Measurements from ENCODE around the gene DCTN2. TPM values are rescaled to one million over a fixed set of nuclear protein-coding genes. Genes with fewer than 3 reads are reported as not detected.

Gene DCTN2
- total and polyA plus RNA-seq, 2 donors (not counting 3 experiments of a cell fraction or from before 2014, with no cell fraction given) = 146 to 161 TPM

DNA sequence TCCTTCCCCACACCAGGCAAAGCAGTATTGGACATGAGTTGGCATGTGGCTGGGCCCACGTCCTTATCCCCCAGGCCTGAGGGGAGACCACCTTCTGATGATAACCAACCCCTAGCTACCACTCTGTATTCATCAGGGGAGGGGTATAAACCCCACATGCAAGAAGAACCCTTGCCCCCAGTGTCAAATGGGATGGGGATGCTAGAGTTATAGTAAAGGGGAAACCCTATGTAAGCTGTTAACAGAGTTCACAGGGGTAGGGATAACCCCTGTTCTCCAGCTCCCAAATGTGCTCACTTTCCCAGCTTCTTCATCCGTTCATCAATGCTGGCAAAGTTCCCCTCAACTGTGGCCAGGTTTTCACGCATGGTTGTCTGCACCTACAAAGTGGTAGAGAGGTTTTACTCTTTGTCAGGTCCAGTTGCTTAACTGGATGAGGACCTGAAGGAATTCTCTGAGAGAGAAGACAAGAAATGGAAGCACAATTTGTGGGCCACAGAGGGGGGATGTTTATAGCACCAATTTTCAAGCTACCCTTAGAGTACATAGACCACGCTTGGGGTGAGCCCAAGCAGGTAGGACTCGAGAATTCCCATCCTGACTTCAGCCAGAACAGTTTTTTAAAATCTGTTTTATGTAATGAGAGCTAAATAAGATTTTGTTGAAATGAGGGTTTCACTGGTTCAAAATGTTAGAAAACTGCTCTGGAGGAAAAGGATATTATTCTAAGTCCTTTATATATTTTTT lies 16.4 kb downstream of the DCTN2 start:
- ChIA-PET CTCF (no interaction called here), POLR2A (no interaction called here)
- FAIRE-seq (no peak), DNase-seq (ENCODE audit: low read depth, low spot score) (no peak)
- Histone ChIP-seq H3K9ac (replicated peaks; ENCODE audit: extremely low read depth, insufficient read depth, low read length) (no peak overlapping the region), H3K27me3 (ENCODE audit: control insufficient read depth in 2 of 2, insufficient read depth in 2 of 2, low read length in 2 of 2) (no peaks in the 10 kb centered on the region), H3K9me1 (replicated peaks; ENCODE audit: control insufficient read depth, extremely low read depth, insufficient read depth, low read length) (no peaks in the 10 kb centered on the region), H3K9me3 (replicated peaks; ENCODE audit: control insufficient read depth, insufficient read depth, low read length) (no peaks in the 10 kb centered on the region), H3K4me1 (ENCODE audit: control insufficient read depth, extremely low read depth, insufficient read depth, low read length) (no peaks in the 10 kb centered on the region), H3K27ac (ENCODE audit: insufficient read depth, low read depth, low read length) (no peak overlapping the region), H4K20me1 (replicated peaks; ENCODE audit: control insufficient read depth, extremely low read depth, insufficient read depth, low read length) (no peaks in the 10 kb centered on the region), H3K4me2 (ENCODE audit: insufficient read depth, low read length) (no peak overlapping the region), H3K79me2 (ENCODE audit: control insufficient read depth, insufficient read depth, low read length) (no peaks in the 10 kb centered on the region), H2AFZ (ENCODE audit: low read depth, low read length) (no peak overlapping the region), H3K4me3 (replicated peaks in 1 of 3; ENCODE audit: insufficient read depth in 1 of 3, low read depth in 1 of 3, low read length in 3 of 3) (no peak overlapping the region), H3K36me3 (ENCODE audit: control insufficient read depth in 2 of 2, extremely low read depth in 1 of 2, insufficient read depth in 2 of 2, low read length in 2 of 2) (peaks cover 34 to 65% of the 10 kb centered on the region in 2 experiments)
- no TSS peak for BruUV-seq (replicated peaks)
- intact Hi-C loops (cut with micrococcal nuclease) (no loop called here), dilution Hi-C loops (cut with MboI; ENCODE audit: extremely low pct_ligation_motif_present, low sequenced_read_pairs) (no loop called here)
- TF ChIP-seq, protein P1, sequence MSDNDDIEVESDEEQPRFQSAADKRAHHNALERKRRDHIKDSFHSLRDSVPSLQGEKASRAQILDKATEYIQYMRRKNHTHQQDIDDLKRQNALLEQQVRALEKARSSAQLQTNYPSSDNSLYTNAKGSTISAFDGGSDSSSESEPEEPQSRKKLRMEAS (IDR thresholded peaks at IDR 0.05; ENCODE audit: insufficient read depth, insufficient read length) = no peak
- TF ChIP-seq POLR2AphosphoS5 (IDR thresholded peaks at IDR 0.05; ENCODE audit: insufficient read depth, low read depth, low read length) (no peak), JUN (IDR thresholded peaks at IDR 0.05; ENCODE audit: borderline replicate concordance, insufficient read depth, insufficient read length, low read depth) (no peak), POLR2A (IDR thresholded peaks at IDR 0.05; ENCODE audit: low read depth, low read length) (no peak), MYC (IDR thresholded peaks at IDR 0.05; ENCODE audit: low read depth, low read length) (no peak), FOS (IDR thresholded peaks at IDR 0.05; ENCODE audit: borderline replicate concordance, insufficient read depth, low read length) (no peak), GATA2 (IDR thresholded peaks at IDR 0.05; ENCODE audit: insufficient read depth, insufficient read length, low read depth, low read length) (no peak), EZH2 (IDR thresholded peaks at IDR 0.05; ENCODE audit: borderline replicate concordance, low read depth, low read length, severe bottlenecking) (no peak)
- TF ChIP-seq, protein P2, sequence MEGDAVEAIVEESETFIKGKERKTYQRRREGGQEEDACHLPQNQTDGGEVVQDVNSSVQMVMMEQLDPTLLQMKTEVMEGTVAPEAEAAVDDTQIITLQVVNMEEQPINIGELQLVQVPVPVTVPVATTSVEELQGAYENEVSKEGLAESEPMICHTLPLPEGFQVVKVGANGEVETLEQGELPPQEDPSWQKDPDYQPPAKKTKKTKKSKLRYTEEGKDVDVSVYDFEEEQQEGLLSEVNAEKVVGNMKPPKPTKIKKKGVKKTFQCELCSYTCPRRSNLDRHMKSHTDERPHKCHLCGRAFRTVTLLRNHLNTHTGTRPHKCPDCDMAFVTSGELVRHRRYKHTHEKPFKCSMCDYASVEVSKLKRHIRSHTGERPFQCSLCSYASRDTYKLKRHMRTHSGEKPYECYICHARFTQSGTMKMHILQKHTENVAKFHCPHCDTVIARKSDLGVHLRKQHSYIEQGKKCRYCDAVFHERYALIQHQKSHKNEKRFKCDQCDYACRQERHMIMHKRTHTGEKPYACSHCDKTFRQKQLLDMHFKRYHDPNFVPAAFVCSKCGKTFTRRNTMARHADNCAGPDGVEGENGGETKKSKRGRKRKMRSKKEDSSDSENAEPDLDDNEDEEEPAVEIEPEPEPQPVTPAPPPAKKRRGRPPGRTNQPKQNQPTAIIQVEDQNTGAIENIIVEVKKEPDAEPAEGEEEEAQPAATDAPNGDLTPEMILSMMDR (IDR thresholded peaks at IDR 0.05; ENCODE audit: extremely low read depth in 1 of 2, insufficient read depth in 1 of 2, low read depth in 1 of 2, low read length in 2 of 2) = no peak

Measured in endothelial cell of umbilical vein (primary cell).